ENCODE data around the gene ZNF174. TPM values are rescaled to one million over a fixed set of nuclear protein-coding genes. Genes with fewer than 3 reads are reported as not detected.

ZNF174 gene
- total RNA-seq: 9.0 and 10.4 TPM in 2 replicates

GRCh38 chr16:3400779-3401688, at the start of gene ZNF174, which contains the start of gene ZSCAN32:
TSS of gene ZNF174 (plus strand) at chr16:3401215. CDS start at chr16:3402005, 790 bp downstream.
TSS of gene ZSCAN32 (minus strand) at chr16:3401004. CDS start at chr16:3397557, 3,447 bp downstream.
- peaks cover 45% of the 10 kb centered on the region for H3K4me1 Mint-ChIP-seq
- TF ChIP-seq CTCF (IDR thresholded peaks at IDR 0.05): no peak
- H3K36me3 Mint-ChIP-seq (ENCODE audit: low read depth): peaks cover 53% of the 10 kb centered on the region
- H3K4me3 Mint-ChIP-seq: peak within 1 kb of the TSS; percentile 87
- ChIA-PET POLR2A (interaction anchor here (0.6 to 2.5 kb wide), 24 partner anchors 9 to 1676 kb away, joined by 3 to 30 read pairs (median 4); partner anchors contain the start of genes NAA60, TIGD7, TRAP1 and ZNF200), CTCF (interaction anchor here (0.8 to 1.5 kb wide), 4 partner anchors 56 to 118 kb away, joined by 3 to 6 read pairs (median 4); no protein-coding TSS in a partner anchor)
- peaks cover 1% of the 10 kb centered on the region for H3K9me3 Mint-ChIP-seq
- DNase-seq (peak; percentile 96), ATAC-seq (ENCODE audit: low read depth) (peak; percentile 98)
- peak within 1 kb of the TSS; percentile 76 for H3K27ac Mint-ChIP-seq
- no peaks in the 10 kb centered on the region for H3K27me3 Mint-ChIP-seq
- intact Hi-C loops (cut with micrococcal nuclease): loop anchor here (1.0 to 2.0 kb wide), 9 partner anchors 36 to 479 kb away; partner anchors contain the start of genes CREBBP, NAA60, TIGD7 and ZNF200

GRCh38 chr16:3355589-3355988, 45.4 kb upstream of the ZNF174 start, which contains the start of gene OR2C1:
TSS of gene OR2C1 (plus strand) at chr16:3355889. CDS start at chr16:3355941, 52 bp downstream.
- H3K9me3 Mint-ChIP-seq: no peaks in the 10 kb centered on the region
- ATAC-seq (ENCODE audit: low read depth) (no peak), DNase-seq (no peak)
- H3K36me3 Mint-ChIP-seq (ENCODE audit: low read depth): peaks cover 4% of the 10 kb centered on the region
- no peak within 1 kb of the TSS for H3K4me3 Mint-ChIP-seq
- H3K4me1 Mint-ChIP-seq: peaks cover 3% of the 10 kb centered on the region
- no peak within 1 kb of the TSS for H3K27ac Mint-ChIP-seq
- peaks cover under 1% of the 10 kb centered on the region for H3K27me3 Mint-ChIP-seq
- POLR2A ChIA-PET: interaction anchor here (0.5 kb wide), 1 partner anchor 53 kb away, joined by 4 read pairs; no protein-coding TSS in a partner anchor
- TF ChIP-seq CTCF (IDR thresholded peaks at IDR 0.05): no peak
- intact Hi-C loops (cut with micrococcal nuclease): no loop called here
- CTCF ChIA-PET: no interaction called here

GRCh38 chr16:3356118-3356517, 44.9 kb upstream of the ZNF174 start:
- Mint-ChIP-seq H3K27me3 (peaks cover 5% of the 10 kb centered on the region), H3K4me1 (peaks cover 3% of the 10 kb centered on the region), H3K36me3 (ENCODE audit: low read depth) (peaks cover 4% of the 10 kb centered on the region), H3K27ac (no peak overlapping the region), H3K9me3 (no peaks in the 10 kb centered on the region), H3K4me3 (no peak overlapping the region)
- no peak for DNase-seq
- ATAC-seq (ENCODE audit: low read depth): no peak
- ChIA-PET POLR2A (interaction anchor here (0.5 kb wide), 1 partner anchor 54 kb away, joined by 4 read pairs; no protein-coding TSS in a partner anchor), CTCF (no interaction called here)
- TF ChIP-seq CTCF (IDR thresholded peaks at IDR 0.05): no peak
- intact Hi-C loops (cut with micrococcal nuclease): no loop called here

- intact Hi-C loops (cut with micrococcal nuclease): no loop called here
- Mint-ChIP-seq H3K36me3 (ENCODE audit: low read depth) (peaks cover 4% of the 10 kb centered on the region), H3K27me3 (peaks cover 9% of the 10 kb centered on the region), H3K27ac (no peak overlapping the region), H3K4me3 (no peak overlapping the region), H3K9me3 (peaks cover 3% of the 10 kb centered on the region), H3K4me1 (no peaks in the 10 kb centered on the region)
- ChIA-PET CTCF (no interaction called here), POLR2A (no interaction called here)
- no peak for ATAC-seq (ENCODE audit: low read depth)
- DNase-seq: no peak
- TF ChIP-seq CTCF (IDR thresholded peaks at IDR 0.05): no peak
Observed at GRCh38 chr16:3358871-3359270, 42.1 kb upstream of the ZNF174 start.

- Mint-ChIP-seq H3K4me3 (no peak overlapping the region), H3K27me3 (peaks cover 9% of the 10 kb centered on the region), H3K4me1 (peaks cover 12% of the 10 kb centered on the region), H3K27ac (no peak overlapping the region), H3K9me3 (peaks cover 10% of the 10 kb centered on the region), H3K36me3 (ENCODE audit: low read depth) (peaks cover 5% of the 10 kb centered on the region)
- intact Hi-C loops (cut with micrococcal nuclease): loop anchor here (5.0 kb wide), 1 partner anchor 56 kb away; the partner anchor contains the start of genes TIGD7 and ZNF75A
- no peak for ATAC-seq (ENCODE audit: low read depth)
- ChIA-PET POLR2A (no interaction called here), CTCF (no interaction called here)
- no peak for DNase-seq
- no peak for TF ChIP-seq CTCF (IDR thresholded peaks at IDR 0.05)
Observed at GRCh38 chr16:3362931-3363330, 38.1 kb upstream of the ZNF174 start.

Data from activated B cell treated with CpG ODN at 0.5 μM for 24 hours (primary cell).